Mesothelial cell of epicardium (in vitro differentiated cells): Measurements from ENCODE around the gene SLC25A28. TPM values are rescaled to one million over a fixed set of nuclear protein-coding genes. Genes with fewer than 3 reads are reported as not detected.

Experiments used
- DNase-seq, 2 experiments: peaks; one replicate each; pipeline ENCODE4 v3.0.0; 2021; ENCODE audit warnings: low spot score in 2 of 2; ENCODE audit not compliant: unreplicated experiment in 2 of 2
- H3K27ac Mint-ChIP-seq: 2 replicates; pipeline ENCODE4 v1.8.0; 2021; ENCODE audit warnings: mixed read lengths
- H3K27me3 Mint-ChIP-seq: 2 replicates; pipeline ENCODE4 v1.8.0; 2021; ENCODE audit warnings: low read depth, mixed read lengths
- H3K36me3 Mint-ChIP-seq: 2 replicates; pipeline ENCODE4 v1.8.0; 2021; ENCODE audit warnings: mixed read lengths
- H3K4me1 Mint-ChIP-seq: 2 replicates; pipeline ENCODE4 v1.8.0; 2021; ENCODE audit warnings: mixed read lengths
- H3K4me3 Mint-ChIP-seq: 2 replicates; pipeline ENCODE4 v1.8.0; 2021; ENCODE audit warnings: mild to moderate bottlenecking, moderate library complexity, mixed read lengths
- H3K9me3 Mint-ChIP-seq: 2 replicates; pipeline ENCODE4 v1.8.0; 2021; ENCODE audit warnings: mixed read lengths
- CTCF ChIP-seq: fragments of 200-600 bp; sonication (generic); IDR thresholded peaks from one replicate; pipeline ENCODE4 v1.5.0; 2021; ENCODE audit warnings: antibody characterized with exemption; ENCODE audit not compliant: unreplicated experiment
- total RNA-seq: library from RNA; stranded (reverse); gene quantifications from 3 replicates; pipeline ENCODE4 v1.2.1, GENCODE V29; 2021

Gene SLC25A28
- total RNA-seq, 1 donor from 2014 or later, result 41.2 TPM

- Mint-ChIP-seq H3K4me3 (no peak overlapping the region), H3K36me3 (no peaks in the 10 kb centered on the region), H3K4me1 (no peaks in the 10 kb centered on the region), H3K27ac (no peak overlapping the region), H3K9me3 (no peaks in the 10 kb centered on the region), H3K27me3 (peaks cover 58% of the 10 kb centered on the region)
- no peak for TF ChIP-seq CTCF
- no peak for DNase-seq
These were observed 57.6 kb downstream of the SLC25A28 start for GRCh38 chr10:99562631-99563030.

Other genes with a start within 250 kb of the SLC25A28 start
- gene GOT1, start 189.8 kb downstream of the SLC25A28 start, total RNA-seq, result 21.6 to 24.4 TPM (median 22.9 TPM) in 3 replicates
- not detected in 3 replicates for gene NKX2-3, start 87.5 kb downstream of the SLC25A28 start, total RNA-seq
- 20.6 to 21.2 TPM (median 21.1 TPM) in 3 replicates for gene ENTPD7, start 39.1 kb upstream of the SLC25A28 start, total RNA-seq
- gene COX15, start 111.7 kb upstream of the SLC25A28 start, total RNA-seq, result 52.0 to 53.0 TPM (median 52.6 TPM) in 3 replicates
- gene CUTC, start 111.8 kb upstream of the SLC25A28 start, total RNA-seq, result 10.4 to 13.3 TPM (median 10.6 TPM) in 3 replicates
- 0.71 to 0.87 TPM (median 0.79 TPM) in 3 replicates for gene ABCC2, start 162.2 kb upstream of the SLC25A28 start, total RNA-seq